PC-3 (cell line): ENCODE measurements around the gene NUMA1.

Source experiments
- CTCF ChIP-seq: fragments of 300-600 bp; sonication (generic); conservative IDR thresholded peaks from 2 replicates; pipeline ENCODE4 v1.5.1; 2017; ENCODE audit warnings: antibody characterized with exemption, low read depth, mild to moderate bottlenecking, low read length
- EZH2 ChIP-seq: fragments of 300-600 bp; sonication (generic); IDR thresholded peaks from one replicate; pipeline ENCODE4 v1.6.1; 2017; ENCODE audit warnings: antibody characterized with exemption, mild to moderate bottlenecking, low read length; ENCODE audit not compliant: unreplicated experiment
- EZH2phosphoT487 ChIP-seq: fragments of 300-600 bp; sonication (generic); IDR thresholded peaks from 2 replicates; pipeline ENCODE4 v1.6.1; 2018; ENCODE audit warnings: mild to moderate bottlenecking, antibody characterized with exemption, low read length, borderline replicate concordance

DNA sequence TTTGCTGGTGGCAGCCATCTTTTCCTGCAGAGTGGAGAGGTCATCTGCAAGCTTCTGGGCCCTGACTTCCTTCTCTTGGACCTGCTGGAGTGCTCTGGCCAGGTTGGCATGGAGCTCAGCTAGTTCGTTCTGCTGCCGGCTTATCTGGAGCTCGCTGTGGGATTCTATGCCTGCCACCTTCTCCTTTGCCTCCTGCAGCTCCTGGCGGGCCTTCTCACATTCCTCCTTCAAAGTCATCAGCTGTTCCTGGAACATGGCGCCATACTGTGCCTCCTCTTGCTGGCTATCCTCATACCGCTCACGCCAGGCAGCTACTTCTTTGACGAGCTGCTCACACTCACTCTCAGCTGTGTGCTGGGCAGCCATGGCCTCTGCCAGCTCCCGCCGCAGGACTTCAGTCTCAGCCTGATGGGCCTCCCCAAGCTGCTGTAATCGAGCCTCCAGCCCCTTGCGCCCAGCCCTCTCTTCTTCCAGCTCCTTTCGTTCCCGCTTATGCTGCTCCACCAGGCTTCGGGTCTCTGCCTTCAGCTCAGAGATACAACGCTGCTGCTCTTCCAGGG, 65.5 kb downstream of the NUMA1 start:
- TF ChIP-seq EZH2 (no peak), CTCF (no peak), EZH2phosphoT487 (no peak)
